ENCODE measurements around the gene COL4A2. TPM values are rescaled to one million over a fixed set of nuclear protein-coding genes. Genes with fewer than 3 reads are reported as not detected.
"Not testable (repeated sequence)": the region's sequence is repeated elsewhere in the genome, so short reads cannot be mapped to it uniquely, and the experiment has no call there.

Gene COL4A2
- total RNA-seq, 1 donor from 2014 or later, result 180 TPM

DNA sequence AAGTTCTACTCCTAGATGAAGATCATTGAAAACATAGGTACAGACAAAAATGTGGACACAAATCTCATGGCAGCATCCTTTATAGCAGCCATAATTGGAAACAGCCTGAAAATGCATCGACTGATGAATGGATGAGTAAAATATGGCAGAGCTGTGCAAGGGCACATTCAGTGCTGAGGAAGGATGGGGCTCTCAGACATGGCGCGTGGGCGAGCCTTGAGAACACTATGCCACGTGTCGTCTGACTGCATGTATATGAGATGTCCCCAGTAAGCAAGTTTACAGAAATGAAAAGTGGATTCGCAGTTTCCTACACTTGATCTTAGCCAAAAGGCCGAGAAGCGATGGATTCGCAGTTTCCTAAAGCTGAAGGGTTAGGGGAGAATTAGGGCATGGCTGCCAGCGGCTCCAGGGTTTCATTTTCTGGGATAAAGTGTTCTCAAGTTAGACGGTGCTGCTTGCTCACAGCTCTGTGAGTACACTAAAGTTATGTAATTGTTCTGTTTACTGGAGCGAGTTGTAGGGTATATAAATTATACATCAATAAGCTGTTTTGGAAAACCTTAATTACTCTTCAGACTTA is 176.4 kb downstream of the COL4A2 start:
- no peak for DNase-seq (ENCODE audit: extremely low spot score in 2 of 2)
- intact Hi-C loops (cut with DNase I), result loop anchor here (5.0 kb wide), 1 partner anchor 529 kb away; no protein-coding TSS in a partner anchor
- no peaks in the 10 kb centered on the region for H3K27me3 ChIP-seq
- TF ChIP-seq, protein P1, sequence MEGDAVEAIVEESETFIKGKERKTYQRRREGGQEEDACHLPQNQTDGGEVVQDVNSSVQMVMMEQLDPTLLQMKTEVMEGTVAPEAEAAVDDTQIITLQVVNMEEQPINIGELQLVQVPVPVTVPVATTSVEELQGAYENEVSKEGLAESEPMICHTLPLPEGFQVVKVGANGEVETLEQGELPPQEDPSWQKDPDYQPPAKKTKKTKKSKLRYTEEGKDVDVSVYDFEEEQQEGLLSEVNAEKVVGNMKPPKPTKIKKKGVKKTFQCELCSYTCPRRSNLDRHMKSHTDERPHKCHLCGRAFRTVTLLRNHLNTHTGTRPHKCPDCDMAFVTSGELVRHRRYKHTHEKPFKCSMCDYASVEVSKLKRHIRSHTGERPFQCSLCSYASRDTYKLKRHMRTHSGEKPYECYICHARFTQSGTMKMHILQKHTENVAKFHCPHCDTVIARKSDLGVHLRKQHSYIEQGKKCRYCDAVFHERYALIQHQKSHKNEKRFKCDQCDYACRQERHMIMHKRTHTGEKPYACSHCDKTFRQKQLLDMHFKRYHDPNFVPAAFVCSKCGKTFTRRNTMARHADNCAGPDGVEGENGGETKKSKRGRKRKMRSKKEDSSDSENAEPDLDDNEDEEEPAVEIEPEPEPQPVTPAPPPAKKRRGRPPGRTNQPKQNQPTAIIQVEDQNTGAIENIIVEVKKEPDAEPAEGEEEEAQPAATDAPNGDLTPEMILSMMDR (IDR thresholded peaks at IDR 0.05), result no peak
- TF ChIP-seq POLR2A (IDR thresholded peaks at IDR 0.05) (no peak), POLR2AphosphoS5 (IDR thresholded peaks at IDR 0.05; ENCODE audit: insufficient read depth in 1 of 2, low read depth in 1 of 2) (no peak)
- peaks cover 0 to 32% of the 10 kb centered on the region in 2 donors for H3K36me3 ChIP-seq
- H3K9me3 ChIP-seq, result no peaks in the 10 kb centered on the region
- no peak overlapping the region for H3K27ac ChIP-seq
- no peaks in the 10 kb centered on the region for H3K4me1 ChIP-seq
- no peak overlapping the region for H3K4me3 ChIP-seq

DNA sequence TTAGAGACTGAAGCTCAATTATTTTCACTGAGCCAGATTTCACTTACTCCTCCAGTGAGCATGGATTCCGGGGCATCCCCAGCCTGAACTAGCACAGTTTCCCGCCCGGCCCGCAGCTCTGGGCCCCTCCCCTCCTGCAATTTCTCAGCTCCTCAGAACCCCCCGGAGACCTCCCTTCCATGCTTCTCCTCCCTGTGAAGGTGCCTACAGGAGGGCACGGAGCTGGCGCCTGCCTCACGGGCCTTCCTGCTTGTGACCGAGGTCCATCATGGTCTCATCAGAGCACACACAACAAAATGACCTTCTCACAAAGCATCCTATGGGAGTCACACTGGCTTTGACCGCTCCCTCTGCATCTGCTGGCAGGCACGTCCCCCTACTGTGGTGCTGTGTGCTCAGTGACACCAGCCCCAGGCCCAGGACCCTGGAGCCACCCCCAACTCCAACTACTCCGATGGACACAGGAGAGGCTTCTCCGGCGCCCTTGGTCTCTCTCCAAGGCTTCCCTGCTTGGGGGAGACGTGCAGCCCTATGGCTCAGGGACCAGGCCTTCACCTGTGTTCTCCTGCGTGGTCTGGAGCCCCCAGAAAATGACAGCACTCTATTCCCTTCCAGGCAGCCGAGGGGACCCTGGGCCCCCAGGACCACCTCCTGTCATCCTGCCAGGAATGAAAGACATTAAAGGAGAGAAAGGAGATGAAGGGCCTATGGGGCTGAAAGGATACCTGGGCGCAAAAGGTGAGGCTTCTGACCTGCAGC is 177.4 kb downstream of the COL4A2 start:
- no peak for TF ChIP-seq POLR2A (IDR thresholded peaks at IDR 0.05)
- TF ChIP-seq, protein P1 (IDR thresholded peaks at IDR 0.05), result no peak
- no peak for TF ChIP-seq POLR2AphosphoS5 (IDR thresholded peaks at IDR 0.05; ENCODE audit: insufficient read depth in 1 of 2, low read depth in 1 of 2)
- H3K36me3 ChIP-seq, result peaks cover 0 to 35% of the 10 kb centered on the region in 2 donors
- no peak overlapping the region for H3K4me3 ChIP-seq
- H3K4me1 ChIP-seq, result no peaks in the 10 kb centered on the region
- intact Hi-C loops (cut with DNase I), result loop anchor here (5.0 kb wide), 1 partner anchor 528 kb away; no protein-coding TSS in a partner anchor
- no peaks in the 10 kb centered on the region for H3K27me3 ChIP-seq
- DNase-seq (ENCODE audit: extremely low spot score in 2 of 2), result no peak
- no peaks in the 10 kb centered on the region for H3K9me3 ChIP-seq
- H3K27ac ChIP-seq, result no peak overlapping the region

DNA sequence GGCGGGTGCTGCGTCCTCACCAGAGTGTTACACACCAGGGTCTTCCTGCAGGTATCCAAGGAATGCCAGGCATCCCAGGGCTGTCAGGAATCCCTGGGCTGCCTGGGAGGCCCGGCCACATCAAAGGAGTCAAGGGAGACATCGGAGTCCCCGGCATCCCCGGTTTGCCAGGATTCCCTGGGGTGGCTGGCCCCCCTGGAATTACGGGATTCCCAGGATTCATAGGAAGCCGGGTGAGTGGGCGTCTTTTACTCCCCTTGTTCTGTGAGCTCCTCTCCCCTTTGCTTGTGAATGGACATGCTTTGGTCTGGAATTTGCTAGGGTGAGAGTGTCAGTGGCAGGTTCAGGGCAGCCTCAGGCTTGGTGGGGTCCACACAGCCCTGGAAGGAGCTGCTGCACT is 178.5 kb downstream of the COL4A2 start:
- intact Hi-C loops (cut with DNase I), result no loop called here
- no peaks in the 10 kb centered on the region for H3K4me1 ChIP-seq
- no peaks in the 10 kb centered on the region for H3K9me3 ChIP-seq
- H3K27ac ChIP-seq, result no peak overlapping the region
- no peak for DNase-seq (ENCODE audit: extremely low spot score in 2 of 2)
- TF ChIP-seq POLR2AphosphoS5 (IDR thresholded peaks at IDR 0.05; ENCODE audit: insufficient read depth in 1 of 2, low read depth in 1 of 2) (no peak), POLR2A (IDR thresholded peaks at IDR 0.05) (no peak)
- TF ChIP-seq, protein P1 (IDR thresholded peaks at IDR 0.05), result no peak
- H3K36me3 ChIP-seq, result peaks cover 0 to 30% of the 10 kb centered on the region in 2 donors
- H3K27me3 ChIP-seq, result no peaks in the 10 kb centered on the region
- H3K4me3 ChIP-seq, result no peak overlapping the region

DNA sequence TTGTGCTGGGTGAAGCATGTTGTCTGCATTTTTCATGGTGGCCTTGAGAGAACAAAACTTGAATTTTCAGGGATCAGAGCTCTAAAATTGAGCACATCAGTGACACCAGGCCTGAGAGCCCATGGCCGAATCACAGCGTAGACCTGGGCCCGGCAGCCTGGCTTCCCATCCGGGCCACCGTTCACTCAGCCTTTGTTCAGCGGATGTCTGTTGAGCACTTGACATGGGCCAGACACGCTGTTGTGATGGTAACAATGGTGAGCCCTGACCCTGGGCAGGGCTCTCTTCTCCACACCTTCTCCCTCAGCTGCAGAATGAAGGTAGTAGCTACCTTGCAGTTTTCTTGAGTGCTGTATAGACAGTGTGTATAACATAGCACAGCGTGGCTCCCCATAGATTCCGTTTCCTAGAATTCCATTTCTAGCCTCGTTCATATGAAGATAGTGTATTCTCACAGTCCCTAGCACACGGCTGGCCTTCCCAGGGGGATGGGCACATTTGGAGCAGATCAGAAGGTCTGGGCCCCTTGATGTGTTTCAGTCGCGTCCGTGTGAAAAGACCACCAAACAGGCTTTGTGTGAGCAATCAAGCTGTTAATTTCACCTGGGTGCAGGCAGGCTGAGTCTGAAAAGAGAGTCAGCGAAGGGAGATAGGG is 179.1 kb downstream of the COL4A2 start:
- H3K4me3 ChIP-seq, result no peak overlapping the region
- peaks cover 0 to 28% of the 10 kb centered on the region in 2 donors for H3K36me3 ChIP-seq
- H3K27me3 ChIP-seq, result no peaks in the 10 kb centered on the region
- intact Hi-C loops (cut with DNase I), result no loop called here
- TF ChIP-seq POLR2AphosphoS5 (IDR thresholded peaks at IDR 0.05; ENCODE audit: insufficient read depth in 1 of 2, low read depth in 1 of 2) (no peak), POLR2A (IDR thresholded peaks at IDR 0.05) (no peak)
- TF ChIP-seq, protein P1 (IDR thresholded peaks at IDR 0.05), result no peak
- no peaks in the 10 kb centered on the region for H3K9me3 ChIP-seq
- no peak overlapping the region for H3K27ac ChIP-seq
- H3K4me1 ChIP-seq, result no peaks in the 10 kb centered on the region
- DNase-seq (ENCODE audit: extremely low spot score in 2 of 2), result no peak

DNA sequence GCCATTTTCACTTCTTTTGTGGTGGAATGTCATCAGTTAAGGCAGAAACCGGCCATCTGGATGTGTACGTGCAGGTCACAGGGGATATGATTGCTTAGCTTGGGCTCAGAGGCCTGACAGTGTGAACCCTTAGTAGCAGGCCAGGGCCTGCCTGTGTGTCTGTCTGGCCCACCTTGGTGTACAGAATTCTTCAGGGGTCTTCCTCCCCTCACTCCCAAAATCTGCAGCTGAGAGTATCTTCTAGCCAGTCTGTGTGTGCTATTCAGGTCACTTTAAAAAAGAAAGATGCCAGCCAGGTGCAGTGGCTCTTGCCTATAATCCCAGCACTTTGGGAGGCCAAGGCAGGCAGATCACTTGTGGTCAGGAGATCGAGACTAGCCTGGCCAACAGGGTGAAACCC is 179.8 kb downstream of the COL4A2 start:
- peaks cover 0 to 32% of the 10 kb centered on the region in 2 donors for H3K36me3 ChIP-seq
- H3K4me3 ChIP-seq; H3K4me1 ChIP-seq; intact Hi-C loops (cut with DNase I); H3K27me3 ChIP-seq; DNase-seq (ENCODE audit: extremely low spot score in 2 of 2); H3K27ac ChIP-seq; H3K9me3 ChIP-seq: not testable (repeated sequence)

Data from vagina (tissue), 2 donors.